ENCODE measurements around the gene PRKN.

The PRKN gene

DNA sequence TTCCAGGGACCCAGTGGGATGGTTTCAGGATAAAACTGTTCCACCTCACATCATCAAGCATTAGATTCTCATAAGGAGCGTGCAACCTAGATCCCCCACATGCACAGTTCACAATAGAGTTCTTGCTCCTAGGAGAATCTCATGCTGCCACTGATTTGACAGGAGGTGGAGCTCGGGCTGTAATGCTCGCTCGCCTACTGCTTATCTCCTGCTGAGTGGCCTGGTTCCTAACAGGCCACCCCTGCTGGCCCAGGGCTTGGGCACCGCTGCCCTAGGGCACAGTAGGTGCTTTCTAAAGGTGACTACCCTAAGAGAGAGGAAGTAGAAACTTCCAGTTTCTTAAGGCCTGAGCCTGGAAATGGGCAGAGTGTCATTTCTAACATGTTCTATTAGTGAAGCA is 656.9 kb downstream of the PRKN start:
- H3K4me1 ChIP-seq (ENCODE audit: control insufficient read depth in 1 of 2, insufficient read depth in 2 of 2, low read length in 2 of 2): no peaks in the 10 kb centered on the region
- H3K27ac ChIP-seq (ENCODE audit: low read depth, low read length): no peak overlapping the region
- H3K36me3 ChIP-seq (ENCODE audit: control insufficient read depth in 1 of 2, insufficient read depth in 2 of 2, low read length in 2 of 2): no peaks in the 10 kb centered on the region
- peaks cover 2 to 12% of the 10 kb centered on the region in 2 donors for H3K9me3 ChIP-seq (ENCODE audit: control insufficient read depth in 1 of 2, low read length in 2 of 2)
- H3K9ac ChIP-seq (ENCODE audit: low read depth in 1 of 2, low read length in 2 of 2): no peak overlapping the region
- no peaks in the 10 kb centered on the region for H3K27me3 ChIP-seq (ENCODE audit: control insufficient read depth in 1 of 2, insufficient read depth in 2 of 2, low read length in 2 of 2)
- no peak overlapping the region for H3K4me3 ChIP-seq (ENCODE audit: low read depth in 1 of 2, low read length in 2 of 2)

DNA sequence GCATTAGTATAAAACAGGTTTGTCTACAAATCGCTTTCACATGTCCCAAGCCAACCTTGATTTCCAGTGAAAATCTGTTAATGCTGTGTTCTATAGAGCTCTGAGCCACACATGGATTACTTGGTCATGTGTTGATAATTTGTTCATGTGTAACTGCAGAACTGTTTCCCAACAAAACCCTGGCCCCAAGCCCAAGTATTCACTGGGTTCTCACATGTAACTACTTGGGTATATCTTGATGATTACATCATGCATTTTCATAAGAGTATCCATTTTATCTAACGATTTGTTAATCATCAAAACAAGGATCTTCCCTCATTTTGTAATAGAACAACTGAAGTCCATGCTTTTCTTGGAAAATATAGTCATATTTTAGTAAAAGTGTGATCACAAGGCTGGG is 657.6 kb downstream of the PRKN start:
- Histone ChIP-seq H3K27ac (ENCODE audit: low read depth, low read length) (no peak overlapping the region), H3K27me3 (ENCODE audit: control insufficient read depth in 1 of 2, insufficient read depth in 2 of 2, low read length in 2 of 2) (no peaks in the 10 kb centered on the region), H3K9me3 (ENCODE audit: control insufficient read depth in 1 of 2, low read length in 2 of 2) (peaks cover 2 to 12% of the 10 kb centered on the region in 2 donors), H3K4me1 (ENCODE audit: control insufficient read depth in 1 of 2, insufficient read depth in 2 of 2, low read length in 2 of 2) (no peaks in the 10 kb centered on the region), H3K4me3 (ENCODE audit: low read depth in 1 of 2, low read length in 2 of 2) (no peak overlapping the region), H3K36me3 (ENCODE audit: control insufficient read depth in 1 of 2, insufficient read depth in 2 of 2, low read length in 2 of 2) (no peaks in the 10 kb centered on the region), H3K9ac (ENCODE audit: low read depth in 1 of 2, low read length in 2 of 2) (no peak overlapping the region)

DNA sequence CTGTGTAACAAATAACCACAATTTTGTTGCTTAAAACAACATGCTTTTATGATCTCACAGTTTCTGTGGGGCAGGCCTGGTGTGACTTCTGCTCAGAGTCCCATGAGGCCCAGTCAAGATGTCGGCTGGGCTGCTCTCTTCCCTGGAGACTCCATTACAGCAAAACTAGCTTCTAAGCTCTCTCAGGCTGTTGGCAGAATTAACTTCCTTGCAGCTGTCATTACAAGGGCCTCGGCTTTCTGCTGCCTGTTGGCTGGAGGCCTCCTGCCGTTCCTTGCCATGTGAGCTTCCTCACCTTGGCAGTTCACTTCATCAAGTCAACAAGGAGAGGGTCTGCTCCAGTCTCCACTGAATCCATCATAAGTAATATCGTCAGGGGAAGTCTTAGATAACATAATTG is 659.2 kb downstream of the PRKN start:
- no peaks in the 10 kb centered on the region for H3K4me1 ChIP-seq (ENCODE audit: control insufficient read depth in 1 of 2, insufficient read depth in 2 of 2, low read length in 2 of 2)
- H3K27ac ChIP-seq (ENCODE audit: low read depth, low read length): no peak overlapping the region
- H3K36me3 ChIP-seq (ENCODE audit: control insufficient read depth in 1 of 2, insufficient read depth in 2 of 2, low read length in 2 of 2): no peaks in the 10 kb centered on the region
- H3K27me3 ChIP-seq (ENCODE audit: control insufficient read depth in 1 of 2, insufficient read depth in 2 of 2, low read length in 2 of 2): no peaks in the 10 kb centered on the region
- H3K4me3 ChIP-seq (ENCODE audit: low read depth in 1 of 2, low read length in 2 of 2): no peak overlapping the region
- H3K9me3 ChIP-seq (ENCODE audit: control insufficient read depth in 1 of 2, low read length in 2 of 2): peaks cover 2 to 12% of the 10 kb centered on the region in 2 donors
- no peak overlapping the region for H3K9ac ChIP-seq (ENCODE audit: low read depth in 1 of 2, low read length in 2 of 2)

DNA sequence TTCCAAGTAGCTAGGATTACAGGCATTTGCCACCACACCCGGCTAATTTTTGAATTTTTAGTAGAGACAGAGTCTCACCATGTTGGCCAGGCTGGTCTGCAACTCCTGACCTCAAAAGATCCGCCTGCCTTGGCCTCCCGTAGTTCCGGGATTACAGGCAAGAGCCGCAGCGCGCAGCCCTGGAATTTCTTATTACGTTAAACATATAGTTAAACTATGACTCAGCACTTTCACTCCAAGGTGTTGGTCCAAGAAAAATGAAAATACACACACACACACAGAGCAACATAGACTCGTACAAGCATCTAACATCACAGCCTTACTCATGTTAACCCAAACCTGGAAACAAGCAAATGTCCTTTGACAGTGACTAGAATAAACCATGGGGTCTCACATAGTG is 663.9 kb downstream of the PRKN start:
- H3K4me3 ChIP-seq (ENCODE audit: low read depth in 1 of 2, low read length in 2 of 2): no peak overlapping the region
- no peaks in the 10 kb centered on the region for H3K27me3 ChIP-seq (ENCODE audit: control insufficient read depth in 1 of 2, insufficient read depth in 2 of 2, low read length in 2 of 2)
- peaks cover 0 to 3% of the 10 kb centered on the region in 2 donors for H3K9me3 ChIP-seq (ENCODE audit: control insufficient read depth in 1 of 2, low read length in 2 of 2)
- H3K4me1 ChIP-seq (ENCODE audit: control insufficient read depth in 1 of 2, insufficient read depth in 2 of 2, low read length in 2 of 2): no peaks in the 10 kb centered on the region
- H3K36me3 ChIP-seq (ENCODE audit: control insufficient read depth in 1 of 2, insufficient read depth in 2 of 2, low read length in 2 of 2): no peaks in the 10 kb centered on the region
- no peak overlapping the region for H3K9ac ChIP-seq (ENCODE audit: low read depth in 1 of 2, low read length in 2 of 2)
- no peak overlapping the region for H3K27ac ChIP-seq (ENCODE audit: low read depth, low read length)

DNA sequence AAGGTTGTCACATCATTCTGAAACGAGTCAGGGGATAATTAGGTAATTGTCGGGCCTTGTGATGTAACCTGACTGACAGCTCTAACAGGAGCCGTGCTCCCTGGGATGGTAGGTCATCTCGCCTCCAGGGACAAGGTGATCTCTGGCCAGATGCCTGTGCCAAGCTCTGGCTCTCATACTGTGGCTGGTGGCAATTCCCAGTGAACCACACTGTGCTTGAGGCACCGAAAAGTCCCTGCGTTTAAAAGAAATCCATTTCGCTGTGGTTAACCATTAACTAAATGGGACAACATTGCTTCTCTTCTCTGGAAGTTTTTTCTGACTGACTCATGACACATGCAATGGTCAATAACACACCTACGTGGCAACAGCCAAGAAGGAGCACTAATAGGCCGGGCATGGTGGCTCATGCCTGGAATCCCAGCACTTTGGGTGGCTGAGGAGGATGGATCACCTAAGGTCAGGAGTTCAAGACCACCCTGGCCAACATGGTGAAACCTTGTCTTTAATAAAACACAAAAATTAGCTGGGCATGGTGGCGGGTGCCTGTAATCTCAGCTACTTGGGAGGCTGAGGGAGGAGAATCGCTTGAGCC is 669.2 kb downstream of the PRKN start:
- H3K27me3 ChIP-seq (ENCODE audit: control insufficient read depth in 1 of 2, insufficient read depth in 2 of 2, low read length in 2 of 2): no peaks in the 10 kb centered on the region
- H3K9me3 ChIP-seq (ENCODE audit: control insufficient read depth in 1 of 2, low read length in 2 of 2): no peaks in the 10 kb centered on the region
- H3K4me1 ChIP-seq (ENCODE audit: control insufficient read depth in 1 of 2, insufficient read depth in 2 of 2, low read length in 2 of 2): no peaks in the 10 kb centered on the region
- H3K9ac ChIP-seq (ENCODE audit: low read depth in 1 of 2, low read length in 2 of 2): no peak overlapping the region
- no peaks in the 10 kb centered on the region for H3K36me3 ChIP-seq (ENCODE audit: control insufficient read depth in 1 of 2, insufficient read depth in 2 of 2, low read length in 2 of 2)
- H3K27ac ChIP-seq (ENCODE audit: low read depth, low read length): no peak overlapping the region
- no peak overlapping the region for H3K4me3 ChIP-seq (ENCODE audit: low read depth in 1 of 2, low read length in 2 of 2)

DNA sequence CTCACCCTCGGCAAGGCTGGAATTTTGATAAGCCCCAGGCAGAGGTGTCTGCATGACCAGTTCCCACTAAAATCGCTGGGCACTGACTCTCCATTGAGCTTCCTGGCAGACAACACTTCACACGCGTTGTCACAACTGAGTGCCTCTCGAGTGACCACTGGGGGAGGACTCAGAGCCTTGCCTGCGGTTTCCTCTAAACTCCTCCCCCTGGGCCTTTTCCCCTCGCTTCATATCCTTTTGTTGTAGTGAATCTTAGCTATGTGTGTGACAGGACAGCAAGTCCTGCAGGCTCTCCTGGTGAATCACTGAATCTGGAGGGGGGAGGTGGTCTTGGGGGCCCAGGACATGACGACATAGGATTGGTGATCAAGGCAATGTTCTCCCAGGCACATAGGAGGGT is 670.8 kb downstream of the PRKN start:
- H3K27me3 ChIP-seq (ENCODE audit: control insufficient read depth in 1 of 2, insufficient read depth in 2 of 2, low read length in 2 of 2): no peaks in the 10 kb centered on the region

DNA sequence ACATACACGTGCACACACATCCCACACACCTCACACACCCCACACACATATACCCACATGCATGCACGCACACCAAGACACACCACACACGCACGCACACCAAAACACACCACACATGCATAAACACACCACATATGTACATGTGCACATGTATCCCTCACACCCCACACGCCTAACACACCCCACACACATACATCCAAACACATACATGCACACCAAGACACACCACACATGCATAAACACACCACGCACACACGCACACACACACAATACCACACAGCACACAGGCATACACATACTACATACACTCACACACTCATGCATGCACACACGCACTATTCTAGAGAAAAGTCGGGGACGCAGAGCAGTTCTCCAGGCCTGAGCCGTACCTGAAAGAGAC is 671.5 kb downstream of the PRKN start:
- Histone ChIP-seq H3K9me3 (ENCODE audit: control insufficient read depth in 1 of 2, low read length in 2 of 2) (no peaks in the 10 kb centered on the region), H3K27me3 (ENCODE audit: control insufficient read depth in 1 of 2, insufficient read depth in 2 of 2, low read length in 2 of 2) (no peaks in the 10 kb centered on the region), H3K4me1 (ENCODE audit: control insufficient read depth in 1 of 2, insufficient read depth in 2 of 2, low read length in 2 of 2) (no peaks in the 10 kb centered on the region), H3K9ac (ENCODE audit: low read depth in 1 of 2, low read length in 2 of 2) (no peak overlapping the region), H3K27ac (ENCODE audit: low read depth, low read length) (no peak overlapping the region), H3K4me3 (ENCODE audit: low read depth in 1 of 2, low read length in 2 of 2) (no peak overlapping the region), H3K36me3 (ENCODE audit: control insufficient read depth in 1 of 2, insufficient read depth in 2 of 2, low read length in 2 of 2) (no peaks in the 10 kb centered on the region)

More for the DNA sequence above, 670.8 kb downstream of the PRKN start:
- Histone ChIP-seq H3K4me1 (ENCODE audit: control insufficient read depth in 1 of 2, insufficient read depth in 2 of 2, low read length in 2 of 2) (no peaks in the 10 kb centered on the region), H3K9ac (ENCODE audit: low read depth in 1 of 2, low read length in 2 of 2) (no peak overlapping the region), H3K27ac (ENCODE audit: low read depth, low read length) (no peak overlapping the region), H3K4me3 (ENCODE audit: low read depth in 1 of 2, low read length in 2 of 2) (no peak overlapping the region), H3K9me3 (ENCODE audit: control insufficient read depth in 1 of 2, low read length in 2 of 2) (no peaks in the 10 kb centered on the region), H3K36me3 (ENCODE audit: control insufficient read depth in 1 of 2, insufficient read depth in 2 of 2, low read length in 2 of 2) (no peaks in the 10 kb centered on the region)

DNA sequence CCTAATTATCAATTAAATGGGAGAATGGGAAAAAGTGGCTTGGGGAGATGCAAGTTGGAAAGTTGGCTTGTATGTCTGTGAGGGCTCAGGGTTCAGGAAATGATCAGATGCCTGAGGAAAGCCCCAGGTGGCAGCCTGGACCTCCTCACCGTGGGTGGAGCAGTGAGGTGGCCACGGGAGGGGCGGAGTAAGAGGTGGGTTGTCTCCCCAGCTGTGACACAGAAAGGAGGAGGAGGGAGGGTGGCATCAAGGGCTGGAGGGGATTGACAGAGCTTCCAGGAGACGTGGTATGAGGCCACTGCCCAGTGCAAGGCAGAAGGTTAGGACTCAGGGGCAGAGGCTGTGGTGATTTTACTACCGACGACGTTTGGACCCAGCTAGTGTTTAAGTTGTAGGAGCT is 672.2 kb downstream of the PRKN start:
- no peak overlapping the region for H3K4me3 ChIP-seq (ENCODE audit: low read depth in 1 of 2, low read length in 2 of 2)
- H3K4me1 ChIP-seq (ENCODE audit: control insufficient read depth in 1 of 2, insufficient read depth in 2 of 2, low read length in 2 of 2): no peaks in the 10 kb centered on the region

DNA sequence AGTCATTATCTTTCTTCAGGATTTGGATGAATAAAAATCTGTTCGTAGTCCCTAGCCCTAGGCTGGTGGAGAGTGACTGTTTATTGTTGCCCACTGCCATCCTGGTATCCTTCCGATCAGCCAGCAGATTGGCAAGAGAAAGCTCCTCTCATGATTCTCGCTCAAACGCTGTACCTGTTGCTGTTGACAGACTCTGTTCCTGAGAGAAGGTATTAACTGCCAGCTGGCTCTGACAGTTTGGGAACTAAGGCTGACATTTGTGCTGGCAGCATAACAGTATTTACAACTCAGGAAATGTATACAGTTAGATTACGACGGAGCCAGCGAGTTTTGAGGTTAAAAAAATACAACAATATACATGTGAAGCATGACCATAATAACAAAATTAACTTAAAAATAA is 674.5 kb downstream of the PRKN start:
- Histone ChIP-seq H3K4me3 (ENCODE audit: low read depth in 1 of 2, low read length in 2 of 2) (no peak overlapping the region), H3K36me3 (ENCODE audit: control insufficient read depth in 1 of 2, insufficient read depth in 2 of 2, low read length in 2 of 2) (no peaks in the 10 kb centered on the region), H3K27ac (ENCODE audit: low read depth, low read length) (no peak overlapping the region), H3K9ac (ENCODE audit: low read depth in 1 of 2, low read length in 2 of 2) (no peak overlapping the region), H3K4me1 (ENCODE audit: control insufficient read depth in 1 of 2, insufficient read depth in 2 of 2, low read length in 2 of 2) (no peaks in the 10 kb centered on the region), H3K27me3 (ENCODE audit: control insufficient read depth in 1 of 2, insufficient read depth in 2 of 2, low read length in 2 of 2) (no peaks in the 10 kb centered on the region), H3K9me3 (ENCODE audit: control insufficient read depth in 1 of 2, low read length in 2 of 2) (no peaks in the 10 kb centered on the region)

More for the DNA sequence above, 672.2 kb downstream of the PRKN start:
- no peaks in the 10 kb centered on the region for H3K9me3 ChIP-seq (ENCODE audit: control insufficient read depth in 1 of 2, low read length in 2 of 2)
- no peak overlapping the region for H3K9ac ChIP-seq (ENCODE audit: low read depth in 1 of 2, low read length in 2 of 2)
- H3K36me3 ChIP-seq (ENCODE audit: control insufficient read depth in 1 of 2, insufficient read depth in 2 of 2, low read length in 2 of 2): no peaks in the 10 kb centered on the region
- H3K27me3 ChIP-seq (ENCODE audit: control insufficient read depth in 1 of 2, insufficient read depth in 2 of 2, low read length in 2 of 2): no peaks in the 10 kb centered on the region
- H3K27ac ChIP-seq (ENCODE audit: low read depth, low read length): no peak overlapping the region

DNA sequence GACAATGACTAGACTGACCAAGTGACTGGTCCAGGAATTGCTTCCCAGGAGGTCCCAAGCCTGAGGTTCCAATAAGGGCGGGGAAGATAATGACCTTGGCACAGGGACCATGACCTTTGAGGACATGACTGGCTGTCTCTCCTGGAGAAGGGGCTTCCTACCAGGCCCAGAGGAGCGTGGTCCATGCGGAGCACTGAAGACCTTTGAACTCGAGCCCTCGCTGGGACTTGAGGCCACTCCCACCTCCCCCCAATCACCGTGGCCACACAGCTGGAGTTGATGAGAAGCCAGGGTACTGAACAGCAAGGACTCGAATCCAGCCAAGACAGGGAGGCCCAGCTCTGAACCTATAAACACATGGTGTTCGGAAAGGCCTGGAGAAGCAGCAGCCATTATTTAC is 677.0 kb downstream of the PRKN start:
- Histone ChIP-seq H3K36me3 (ENCODE audit: control insufficient read depth in 1 of 2, insufficient read depth in 2 of 2, low read length in 2 of 2) (no peaks in the 10 kb centered on the region), H3K9me3 (ENCODE audit: control insufficient read depth in 1 of 2, low read length in 2 of 2) (no peaks in the 10 kb centered on the region), H3K4me1 (ENCODE audit: control insufficient read depth in 1 of 2, insufficient read depth in 2 of 2, low read length in 2 of 2) (no peaks in the 10 kb centered on the region), H3K27me3 (ENCODE audit: control insufficient read depth in 1 of 2, insufficient read depth in 2 of 2, low read length in 2 of 2) (no peaks in the 10 kb centered on the region), H3K27ac (ENCODE audit: low read depth, low read length) (no peak overlapping the region), H3K4me3 (ENCODE audit: low read depth in 1 of 2, low read length in 2 of 2) (no peak overlapping the region), H3K9ac (ENCODE audit: low read depth in 1 of 2, low read length in 2 of 2) (no peak overlapping the region)

DNA sequence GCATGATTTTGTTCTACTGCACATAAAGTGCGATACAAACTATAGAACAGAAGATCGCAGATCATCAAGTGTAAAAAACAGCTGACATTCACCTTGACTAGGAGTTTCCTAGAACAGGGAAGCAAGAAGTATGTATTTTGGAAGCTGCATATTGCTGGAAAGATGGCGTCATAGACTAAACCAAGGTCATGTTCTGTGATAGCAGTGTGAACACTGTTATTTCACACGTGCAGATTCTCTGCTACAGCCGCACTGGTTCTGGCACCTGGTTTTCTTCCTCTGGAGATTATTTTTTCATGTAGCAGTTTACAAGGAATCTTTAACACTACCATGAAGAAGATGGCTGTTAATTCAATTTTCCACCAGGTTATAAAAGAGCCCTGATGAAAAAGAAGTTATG is 681.2 kb downstream of the PRKN start:
- no peaks in the 10 kb centered on the region for H3K27me3 ChIP-seq (ENCODE audit: control insufficient read depth in 1 of 2, insufficient read depth in 2 of 2, low read length in 2 of 2)
- H3K4me1 ChIP-seq (ENCODE audit: control insufficient read depth in 1 of 2, insufficient read depth in 2 of 2, low read length in 2 of 2): no peaks in the 10 kb centered on the region
- no peak overlapping the region for H3K4me3 ChIP-seq (ENCODE audit: low read depth in 1 of 2, low read length in 2 of 2)
- no peaks in the 10 kb centered on the region for H3K9me3 ChIP-seq (ENCODE audit: control insufficient read depth in 1 of 2, low read length in 2 of 2)
- no peaks in the 10 kb centered on the region for H3K36me3 ChIP-seq (ENCODE audit: control insufficient read depth in 1 of 2, insufficient read depth in 2 of 2, low read length in 2 of 2)
- no peak overlapping the region for H3K9ac ChIP-seq (ENCODE audit: low read depth in 1 of 2, low read length in 2 of 2)
- no peak overlapping the region for H3K27ac ChIP-seq (ENCODE audit: low read depth, low read length)
